HG03045 (cell line): ENCODE measurements around the gene TMEM266.

Source experiments
- ATAC-seq: cut with Tn5 transposase; IDR thresholded peaks from one replicate; pipeline ENCODE4 v1.9.1; 2021; ENCODE audit warnings: mild to moderate bottlenecking, moderate library complexity; ENCODE audit not compliant: unreplicated experiment

Gene TMEM266

DNA sequence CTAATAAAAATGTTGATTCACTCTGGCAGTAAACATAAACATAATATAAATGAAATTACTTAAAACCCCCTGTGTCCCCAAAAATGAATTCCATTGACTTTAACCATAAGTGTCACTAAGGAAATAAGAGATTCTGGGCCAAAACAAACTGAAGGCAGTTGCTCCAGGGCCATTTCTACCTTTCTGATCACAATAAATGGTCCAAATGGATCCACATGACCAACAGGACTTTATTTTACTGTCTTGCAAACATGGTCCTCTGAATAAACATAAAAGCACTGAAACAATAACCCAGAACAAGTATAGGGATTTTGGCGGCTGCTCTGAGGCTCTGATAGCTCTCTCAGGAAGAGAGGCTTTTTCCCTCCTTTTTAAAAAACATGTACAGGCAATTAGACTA is 174.1 kb downstream of the TMEM266 start:
- ATAC-seq, result no peak

DNA sequence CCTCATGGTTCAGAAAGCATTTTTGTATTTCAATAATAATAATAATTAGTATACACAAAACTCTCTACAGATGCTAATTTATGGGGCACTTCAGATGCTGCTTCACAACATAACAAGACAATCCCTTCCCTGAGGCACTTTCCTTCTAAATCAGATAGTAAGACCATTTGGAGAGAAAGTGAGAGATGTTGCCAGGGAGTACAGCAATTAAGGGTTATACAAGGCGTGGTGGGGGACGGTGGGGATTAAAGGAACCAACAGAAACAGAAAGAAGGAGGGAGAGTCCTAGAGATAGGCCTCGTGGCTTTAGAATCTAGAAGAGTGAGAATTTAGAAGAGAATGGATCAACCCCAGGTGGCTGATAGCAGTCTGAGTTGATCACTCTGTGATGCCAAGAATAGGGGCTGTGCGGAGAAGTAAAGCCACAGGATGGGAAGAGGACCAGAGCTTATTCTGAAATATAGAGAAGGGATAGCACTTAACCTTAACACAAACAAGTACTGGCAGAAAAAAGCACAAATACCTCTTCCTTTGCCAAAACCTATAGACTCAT is 174.6 kb downstream of the TMEM266 start:
- no peak for ATAC-seq

DNA sequence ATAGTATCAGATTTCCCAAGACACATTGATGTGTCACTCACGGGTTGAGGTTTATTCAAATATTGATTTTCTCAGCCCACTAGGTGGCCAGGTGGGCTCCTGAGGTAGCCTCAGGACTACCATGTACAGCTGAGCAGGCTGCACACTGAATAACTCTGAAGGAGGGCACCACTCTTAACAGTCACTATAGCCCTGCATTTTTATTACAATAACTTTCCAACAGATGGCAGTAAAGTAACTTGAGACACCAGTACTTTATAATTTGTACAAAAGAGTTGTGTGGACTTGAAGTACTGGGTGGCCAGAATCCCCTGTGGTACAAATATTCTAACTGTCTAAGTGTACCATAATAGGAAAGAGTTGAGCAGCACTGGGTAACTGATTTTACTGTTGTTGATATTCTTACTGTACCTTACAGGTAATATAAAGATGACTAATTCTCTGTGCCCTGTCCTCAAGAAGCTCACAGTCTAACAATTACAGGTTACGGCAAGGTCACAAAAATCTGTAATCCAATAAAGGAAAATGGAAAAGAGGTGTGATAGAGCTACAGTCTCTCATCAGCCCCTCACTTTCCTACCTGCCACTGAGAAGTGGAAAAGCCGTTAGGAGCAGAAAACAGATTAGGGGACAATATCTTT is 175.5 kb downstream of the TMEM266 start:
- no peak for ATAC-seq

DNA sequence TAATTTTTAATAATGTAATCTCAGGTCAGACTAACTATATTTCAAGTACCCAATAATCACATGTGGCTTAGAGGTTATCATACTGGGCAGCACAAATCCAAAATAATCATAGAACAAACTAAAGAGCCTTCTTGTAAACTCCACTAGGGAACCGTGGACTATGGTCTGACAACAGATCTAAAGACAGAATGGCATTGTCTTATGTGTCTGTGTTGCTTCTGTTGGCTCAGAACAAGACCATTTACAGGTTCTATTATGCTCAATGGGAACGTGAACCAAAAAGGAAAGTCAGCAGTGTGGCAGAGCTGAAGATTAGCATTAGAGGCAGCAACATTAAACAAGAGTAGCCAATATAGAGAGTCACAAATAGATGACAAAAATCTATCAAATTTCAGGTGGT is 176.6 kb downstream of the TMEM266 start:
- no peak for ATAC-seq

DNA sequence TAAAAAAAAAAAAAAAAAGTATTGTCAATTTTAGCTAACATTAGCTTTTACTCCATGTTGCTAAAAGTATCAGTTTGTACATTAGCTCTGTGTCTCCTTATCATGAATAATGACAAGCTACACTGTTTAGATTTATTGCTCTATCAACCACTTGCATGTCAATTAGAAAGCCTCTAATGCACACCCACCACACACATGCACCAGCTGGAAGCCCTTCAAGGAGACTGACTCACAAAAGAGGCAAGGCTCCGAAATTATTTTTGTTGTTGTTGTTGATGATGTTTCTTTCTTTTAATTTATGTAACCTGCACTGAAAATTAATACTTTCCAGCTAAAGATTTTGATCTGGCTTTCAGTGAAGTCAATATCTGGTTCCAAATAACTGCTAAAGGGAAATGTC is 180.0 kb downstream of the TMEM266 start:
- ATAC-seq, result no peak

DNA sequence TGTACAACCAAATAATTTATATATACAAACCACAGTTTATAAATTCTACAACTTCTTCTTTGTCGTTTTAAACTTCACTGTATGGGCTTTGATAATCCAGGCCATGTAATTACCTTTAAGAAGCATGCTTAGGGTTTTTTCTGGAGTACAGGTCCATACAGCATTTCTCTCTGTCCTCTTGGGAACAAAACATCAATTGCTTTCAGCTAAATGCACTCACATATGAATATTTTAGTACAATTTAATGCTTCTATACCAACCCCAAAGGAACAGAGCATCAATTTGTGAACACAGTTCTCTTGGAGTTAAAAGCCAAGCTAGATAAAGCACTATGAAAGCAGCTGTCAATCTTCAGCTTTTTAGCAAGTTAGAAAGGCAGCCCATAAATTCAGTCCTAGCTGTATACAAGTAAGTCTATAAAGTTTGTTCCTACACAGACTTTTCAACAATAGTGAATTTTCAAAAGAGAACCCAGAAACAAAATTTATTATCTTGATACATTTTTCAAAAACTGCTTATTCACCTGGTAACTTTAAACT is 185.4 kb downstream of the TMEM266 start:
- no peak for ATAC-seq

DNA sequence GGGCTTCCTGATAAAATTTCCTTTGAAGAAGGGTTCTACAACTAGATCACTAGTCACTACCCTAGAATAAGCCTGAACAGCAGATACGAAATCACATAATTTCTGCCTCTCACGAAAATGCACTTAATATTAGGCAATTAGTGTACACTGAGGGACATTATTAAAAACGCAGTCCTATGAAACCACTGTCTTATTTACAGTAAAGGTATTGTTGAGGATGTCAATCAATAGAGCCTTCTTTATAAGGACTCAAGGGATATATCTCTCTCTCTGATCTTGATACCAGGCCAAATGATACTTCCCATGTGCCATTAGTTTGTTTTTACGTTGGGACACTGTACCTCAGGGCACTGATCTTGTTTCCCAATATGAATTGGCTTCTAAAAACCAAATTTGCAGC is 191.9 kb downstream of the TMEM266 start:
- ATAC-seq, result no peak

DNA sequence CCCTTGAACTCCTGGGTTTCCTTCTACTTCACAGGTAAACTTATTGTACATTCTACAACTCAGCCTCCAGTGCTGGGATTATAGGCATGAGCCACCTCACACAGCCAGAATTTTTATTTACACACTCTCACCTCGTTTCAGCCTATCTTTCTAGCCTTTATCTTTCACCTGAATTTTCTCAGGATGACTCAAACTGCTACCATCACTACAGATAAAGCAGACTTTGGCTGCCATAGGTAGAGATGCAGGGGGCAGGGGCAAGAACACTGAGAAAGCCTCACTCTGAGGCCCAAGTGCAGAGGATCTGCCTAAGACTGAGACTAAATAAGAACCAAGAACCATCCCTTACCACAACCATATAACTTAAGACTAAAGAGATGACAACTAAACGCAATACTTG is 192.5 kb downstream of the TMEM266 start:
- no peak for ATAC-seq

DNA sequence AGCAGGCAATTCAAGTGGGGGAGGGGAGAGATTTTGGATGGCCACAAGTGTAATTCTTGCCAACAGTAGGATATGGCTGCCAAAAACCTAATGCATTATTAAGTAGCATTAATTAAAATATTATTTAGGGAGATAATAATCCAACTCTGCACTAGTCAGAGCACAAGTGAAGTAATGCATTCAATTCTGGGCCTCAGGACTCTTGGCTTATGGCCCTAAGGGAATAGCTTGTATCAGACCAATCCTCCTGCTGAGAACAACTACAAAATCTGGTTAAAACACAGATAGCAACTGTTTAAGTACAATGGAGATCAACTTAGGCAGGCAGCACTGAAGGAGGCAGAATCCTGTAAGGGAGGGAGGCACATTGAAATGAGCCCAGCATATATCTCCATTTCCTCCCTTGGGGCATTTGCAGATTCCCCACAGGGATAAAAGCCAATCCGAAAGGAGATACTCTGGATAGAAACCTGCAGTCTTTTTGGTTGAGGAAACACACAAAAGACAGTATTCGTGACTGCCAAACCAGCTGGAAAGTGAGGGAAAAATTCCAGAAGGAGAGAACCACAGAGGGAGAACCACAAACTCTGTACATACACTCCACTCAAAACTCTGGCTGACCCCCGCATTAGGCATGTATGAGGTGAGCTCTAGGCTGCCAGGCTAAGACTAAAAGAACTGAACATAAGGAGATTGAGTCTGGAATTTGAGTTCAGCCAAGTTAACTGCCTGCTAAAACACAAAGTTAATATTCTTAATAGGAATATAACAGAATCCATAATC is 194.1 kb downstream of the TMEM266 start:
- no peak for ATAC-seq
